PFSK-1 (cell line): ENCODE measurements around the gene GMEB2.

Experiments
- FOXP2 ChIP-seq: optimal IDR thresholded peaks from 2 replicates; pipeline ENCODE3; 2011; ENCODE audit warnings: borderline replicate concordance, control low read depth, inconsistent platforms; ENCODE audit not compliant: insufficient read depth; ENCODE audit errors: extremely low read length, extremely low read depth
- POLR2AphosphoS5 ChIP-seq: IDR thresholded peaks from 2 replicates; pipeline ENCODE4 v1.6.1; 2012; ENCODE audit warnings: low read depth, mild to moderate bottlenecking, control low read depth, low read length, moderate library complexity
- SIN3A ChIP-seq: IDR thresholded peaks from 2 replicates; pipeline ENCODE4 v1.6.1; 2012; ENCODE audit warnings: mild to moderate bottlenecking, low read length, moderate library complexity, borderline replicate concordance; ENCODE audit not compliant: insufficient read depth
- TAF1 ChIP-seq: IDR thresholded peaks from 2 replicates; pipeline ENCODE4 v1.6.1; 2012; ENCODE audit warnings: low read length, control low read depth, borderline replicate concordance; ENCODE audit not compliant: insufficient read depth
- TF ChIP-seq, protein P1 (sequence below), 2 experiments: IDR thresholded peaks; 2 replicates each; pipeline versions ENCODE4 v1.6.1 to v1.8.0; 2011 to 2012; ENCODE audit warnings: low read depth in 2 of 2, low read length in 2 of 2, control low read depth in 1 of 2, inconsistent platforms in 1 of 2, mild to moderate bottlenecking in 1 of 2, moderate library complexity in 1 of 2; ENCODE audit not compliant: insufficient read depth in 1 of 2

The GMEB2 gene

GRCh38 chr20:63545814-63546213 lies 81.1 kb downstream of the GMEB2 start:
- TF ChIP-seq SIN3A (no peak), FOXP2 (no peak), POLR2AphosphoS5 (no peak), TAF1 (no peak)
- TF ChIP-seq, protein P1, sequence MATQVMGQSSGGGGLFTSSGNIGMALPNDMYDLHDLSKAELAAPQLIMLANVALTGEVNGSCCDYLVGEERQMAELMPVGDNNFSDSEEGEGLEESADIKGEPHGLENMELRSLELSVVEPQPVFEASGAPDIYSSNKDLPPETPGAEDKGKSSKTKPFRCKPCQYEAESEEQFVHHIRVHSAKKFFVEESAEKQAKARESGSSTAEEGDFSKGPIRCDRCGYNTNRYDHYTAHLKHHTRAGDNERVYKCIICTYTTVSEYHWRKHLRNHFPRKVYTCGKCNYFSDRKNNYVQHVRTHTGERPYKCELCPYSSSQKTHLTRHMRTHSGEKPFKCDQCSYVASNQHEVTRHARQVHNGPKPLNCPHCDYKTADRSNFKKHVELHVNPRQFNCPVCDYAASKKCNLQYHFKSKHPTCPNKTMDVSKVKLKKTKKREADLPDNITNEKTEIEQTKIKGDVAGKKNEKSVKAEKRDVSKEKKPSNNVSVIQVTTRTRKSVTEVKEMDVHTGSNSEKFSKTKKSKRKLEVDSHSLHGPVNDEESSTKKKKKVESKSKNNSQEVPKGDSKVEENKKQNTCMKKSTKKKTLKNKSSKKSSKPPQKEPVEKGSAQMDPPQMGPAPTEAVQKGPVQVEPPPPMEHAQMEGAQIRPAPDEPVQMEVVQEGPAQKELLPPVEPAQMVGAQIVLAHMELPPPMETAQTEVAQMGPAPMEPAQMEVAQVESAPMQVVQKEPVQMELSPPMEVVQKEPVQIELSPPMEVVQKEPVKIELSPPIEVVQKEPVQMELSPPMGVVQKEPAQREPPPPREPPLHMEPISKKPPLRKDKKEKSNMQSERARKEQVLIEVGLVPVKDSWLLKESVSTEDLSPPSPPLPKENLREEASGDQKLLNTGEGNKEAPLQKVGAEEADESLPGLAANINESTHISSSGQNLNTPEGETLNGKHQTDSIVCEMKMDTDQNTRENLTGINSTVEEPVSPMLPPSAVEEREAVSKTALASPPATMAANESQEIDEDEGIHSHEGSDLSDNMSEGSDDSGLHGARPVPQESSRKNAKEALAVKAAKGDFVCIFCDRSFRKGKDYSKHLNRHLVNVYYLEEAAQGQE (IDR thresholded peaks at IDR 0.05; ENCODE audit: insufficient read depth in 1 of 2, low read depth in 2 of 2, low read length in 2 of 2) = no peak

DNA sequence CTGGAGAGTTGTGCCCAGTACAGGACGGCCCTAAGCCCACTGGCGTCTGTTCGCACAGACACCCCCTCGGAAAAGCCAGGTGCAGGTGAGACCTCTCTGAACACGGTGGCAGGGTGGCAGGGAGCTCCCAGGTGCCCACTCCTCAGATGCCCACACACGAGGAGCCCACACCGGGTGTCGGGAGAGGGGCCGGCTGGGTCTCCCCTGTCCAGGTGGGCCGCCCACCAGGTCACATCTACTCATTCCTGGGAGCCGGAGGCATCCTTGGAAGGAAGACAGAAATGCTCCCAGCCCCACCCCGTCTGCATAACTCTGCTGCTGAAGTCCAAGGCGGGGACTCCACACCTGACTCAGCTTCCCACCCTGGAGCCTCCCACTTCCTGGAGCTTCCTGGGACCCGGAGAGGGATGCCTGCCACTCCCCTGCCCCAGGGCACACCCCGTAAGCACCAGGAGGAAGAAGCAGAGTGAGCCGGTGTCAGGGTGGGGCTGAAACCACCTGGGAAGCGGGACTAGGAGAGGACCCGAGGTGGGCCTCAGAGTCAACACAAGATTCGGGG lies 81.9 kb downstream of the GMEB2 start:
- TF ChIP-seq, protein P1 (IDR thresholded peaks at IDR 0.05; ENCODE audit: insufficient read depth in 1 of 2, low read depth in 2 of 2, low read length in 2 of 2) = no peak
- no peak for TF ChIP-seq POLR2AphosphoS5
- TF ChIP-seq TAF1 = no peak
- no peak for TF ChIP-seq SIN3A
- no peak for TF ChIP-seq FOXP2

- no peak for TF ChIP-seq POLR2AphosphoS5
- no peak for TF ChIP-seq SIN3A
- no peak for TF ChIP-seq TAF1
- TF ChIP-seq, protein P1 (IDR thresholded peaks at IDR 0.05; ENCODE audit: insufficient read depth in 1 of 2, low read depth in 2 of 2, low read length in 2 of 2) = no peak
- no peak for TF ChIP-seq FOXP2
Measured at GRCh38 chr20:63544241-63544957, 82.5 kb downstream of the GMEB2 start.

DNA sequence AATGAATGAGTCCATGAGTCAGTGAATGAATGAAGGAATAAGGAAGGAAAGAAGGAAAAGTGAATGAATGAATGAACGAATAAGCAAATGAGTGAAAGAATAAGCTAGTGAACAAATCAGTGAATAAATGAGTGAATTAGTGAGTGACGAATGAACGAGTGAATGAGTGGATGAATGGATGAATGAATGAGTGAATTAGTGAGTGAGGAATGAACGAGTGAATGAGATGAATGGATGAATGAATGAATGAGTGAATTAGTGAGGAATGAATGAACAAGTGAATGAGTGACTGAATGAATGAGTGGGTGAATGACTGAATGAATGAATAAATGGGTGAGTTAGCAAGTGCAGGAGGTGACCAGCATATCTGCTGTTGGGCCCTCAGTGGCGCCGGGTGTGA lies 83.2 kb downstream of the GMEB2 start:
- TF ChIP-seq FOXP2 = no peak
- no peak for TF ChIP-seq TAF1
- no peak for TF ChIP-seq SIN3A
- TF ChIP-seq POLR2AphosphoS5 = no peak
- TF ChIP-seq, protein P1 (IDR thresholded peaks at IDR 0.05; ENCODE audit: insufficient read depth in 1 of 2, low read depth in 2 of 2, low read length in 2 of 2) = no peak
